ENCODE measurements around the gene DR1.
A peak's percentile ranks its signal among the peaks of the same experiment; 100 is the strongest.

Gene DR1

GRCh38 chr1:93338387-93339146 is 7.1 kb upstream of the DR1 start:
- in situ Hi-C loops (cut with MboI; ENCODE audit: low sequenced_read_pairs, unreplicated experiment) = no loop called here
- TF ChIP-seq CTCF (IDR thresholded peaks at IDR 0.05; ENCODE audit: borderline replicate concordance, control extremely low read depth, extremely low read depth, insufficient read depth, missing control alignments) = no peak
- DNase-seq (ENCODE audit: low spot score) = no peak

GRCh38 chr1:93339171-93339697 is 6.5 kb upstream of the DR1 start:
- no peak for TF ChIP-seq CTCF (IDR thresholded peaks at IDR 0.05; ENCODE audit: borderline replicate concordance, control extremely low read depth, extremely low read depth, insufficient read depth, missing control alignments)
- DNase-seq (ENCODE audit: low spot score) = no peak
- in situ Hi-C loops (cut with MboI; ENCODE audit: low sequenced_read_pairs, unreplicated experiment) = no loop called here

GRCh38 chr1:93340090-93340489 is 5.6 kb upstream of the DR1 start:
- DNase-seq (ENCODE audit: low spot score) = no peak
- in situ Hi-C loops (cut with MboI; ENCODE audit: low sequenced_read_pairs, unreplicated experiment) = no loop called here
- no peak for TF ChIP-seq CTCF (IDR thresholded peaks at IDR 0.05; ENCODE audit: borderline replicate concordance, control extremely low read depth, extremely low read depth, insufficient read depth, missing control alignments)

DNA sequence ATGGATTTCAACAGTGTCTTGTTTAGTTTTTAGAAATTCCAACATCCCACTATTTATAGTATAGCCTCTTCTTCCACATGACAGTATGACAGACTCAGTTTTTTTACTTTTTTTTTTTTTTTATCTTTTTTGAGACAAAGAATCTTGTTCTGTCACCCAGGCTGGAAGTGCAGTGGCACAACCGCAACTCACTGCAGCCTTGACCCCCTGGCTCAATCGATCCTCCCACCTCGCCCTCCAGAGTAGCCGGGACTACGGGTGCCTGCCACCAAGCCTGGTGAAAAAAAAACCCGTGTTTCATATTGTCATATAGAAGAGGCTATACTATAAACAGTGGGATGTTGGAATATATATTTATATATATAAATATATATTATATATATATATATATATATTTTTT is 1.2 kb upstream of the DR1 start:
- in situ Hi-C loops (cut with MboI; ENCODE audit: low sequenced_read_pairs, unreplicated experiment) = no loop called here
- no peak for TF ChIP-seq CTCF (IDR thresholded peaks at IDR 0.05; ENCODE audit: borderline replicate concordance, control extremely low read depth, extremely low read depth, insufficient read depth, missing control alignments)
- no peak for DNase-seq (ENCODE audit: low spot score)

GRCh38 chr1:93344886-93345632 is 648 bp upstream of the DR1 start:
- no peak for DNase-seq (ENCODE audit: low spot score)
- in situ Hi-C loops (cut with MboI; ENCODE audit: low sequenced_read_pairs, unreplicated experiment) = no loop called here
- no peak for TF ChIP-seq CTCF (IDR thresholded peaks at IDR 0.05; ENCODE audit: borderline replicate concordance, control extremely low read depth, extremely low read depth, insufficient read depth, missing control alignments)

DNA sequence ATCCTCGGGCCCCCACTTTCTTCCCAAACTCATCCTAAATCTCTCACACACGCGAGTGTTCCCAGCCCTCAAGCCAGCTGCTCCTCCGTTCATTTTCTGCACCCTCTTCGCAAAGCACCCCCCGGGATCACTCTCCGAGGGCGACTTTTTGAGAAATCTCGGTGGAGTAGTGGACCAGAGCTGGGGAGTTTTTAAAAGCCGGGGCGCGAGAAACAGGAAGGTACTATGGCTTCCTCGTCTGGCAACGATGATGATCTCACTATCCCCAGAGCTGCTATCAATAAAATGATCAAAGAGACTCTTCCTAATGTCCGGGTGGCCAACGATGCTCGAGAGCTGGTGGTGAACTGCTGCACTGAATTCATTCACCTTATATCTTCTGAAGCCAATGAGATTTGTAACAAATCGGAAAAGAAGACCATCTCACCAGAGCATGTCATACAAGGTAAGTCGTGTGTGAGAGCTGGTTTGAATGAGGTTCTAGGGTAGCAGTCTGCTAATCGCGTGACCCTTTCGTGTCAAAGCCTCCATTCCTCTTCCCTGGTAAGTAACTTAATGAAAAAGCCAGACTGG is 800 bp downstream of the DR1 start:
- peak; percentile 44 for DNase-seq (ENCODE audit: low spot score)
- TF ChIP-seq CTCF (IDR thresholded peaks at IDR 0.05; ENCODE audit: borderline replicate concordance, control extremely low read depth, extremely low read depth, insufficient read depth, missing control alignments) = no peak
- in situ Hi-C loops (cut with MboI; ENCODE audit: low sequenced_read_pairs, unreplicated experiment) = no loop called here
